NCI-H345 (cell line): Measurements from ENCODE around the gene APOL1.
"Not testable (repeated sequence)": the region's sequence is repeated elsewhere in the genome, so short reads cannot be mapped to it uniquely, and the experiment has no call there.

Experiments
- DNase-seq: peaks from one replicate; lab custom pipeline; 2025; lab: John Stamatoyannopoulos, UW

APOL1 gene

DNA sequence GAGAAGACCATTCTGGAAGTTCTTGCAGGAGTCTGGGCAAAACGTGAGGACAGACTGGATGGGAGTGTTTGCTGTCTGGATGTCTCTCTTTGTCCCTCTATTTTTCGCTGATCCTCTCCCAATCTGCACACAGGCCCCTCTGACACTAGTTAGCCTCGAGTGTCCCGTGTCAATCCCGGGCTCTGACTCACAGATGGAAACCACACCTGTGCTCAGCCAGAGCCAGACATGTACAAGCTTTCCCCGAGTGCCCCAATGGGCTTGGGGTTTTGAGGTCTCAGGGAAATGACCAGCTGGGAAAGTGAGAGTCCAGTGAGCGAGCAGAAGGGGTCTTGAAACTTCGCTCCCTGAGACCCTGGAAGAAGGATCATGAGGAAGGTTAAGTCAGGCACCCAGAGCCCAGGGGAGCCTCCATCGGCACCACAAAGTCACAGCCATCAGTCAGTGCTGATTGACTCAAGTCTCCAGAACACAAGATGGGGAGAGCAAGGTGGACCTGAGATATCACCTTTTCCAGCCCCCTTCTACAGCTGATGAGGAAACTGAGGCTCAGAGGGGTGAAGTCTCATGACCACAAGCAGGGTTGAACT lies 27.5 kb upstream of the APOL1 start:
- DNase-seq = no peak

DNA sequence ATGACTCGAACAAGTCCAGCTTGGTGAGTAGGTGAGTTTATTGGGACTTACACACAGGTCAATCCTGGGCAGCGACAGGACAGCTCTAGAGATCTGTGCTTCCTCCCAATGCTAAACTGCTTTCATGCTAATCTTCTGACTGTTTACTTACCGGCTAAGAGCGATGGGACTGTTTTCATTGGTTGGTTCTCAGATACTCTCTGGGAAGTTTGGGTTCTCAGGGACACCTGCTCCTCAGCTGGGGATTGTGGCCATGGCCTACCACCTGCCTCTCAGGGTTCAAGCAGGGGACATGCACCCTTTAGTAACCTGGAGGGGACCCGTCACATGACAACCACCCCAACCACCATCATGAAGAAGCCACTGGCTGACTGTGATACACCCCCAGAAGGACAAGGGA lies 26.7 kb upstream of the APOL1 start:
- DNase-seq = no peak

DNA sequence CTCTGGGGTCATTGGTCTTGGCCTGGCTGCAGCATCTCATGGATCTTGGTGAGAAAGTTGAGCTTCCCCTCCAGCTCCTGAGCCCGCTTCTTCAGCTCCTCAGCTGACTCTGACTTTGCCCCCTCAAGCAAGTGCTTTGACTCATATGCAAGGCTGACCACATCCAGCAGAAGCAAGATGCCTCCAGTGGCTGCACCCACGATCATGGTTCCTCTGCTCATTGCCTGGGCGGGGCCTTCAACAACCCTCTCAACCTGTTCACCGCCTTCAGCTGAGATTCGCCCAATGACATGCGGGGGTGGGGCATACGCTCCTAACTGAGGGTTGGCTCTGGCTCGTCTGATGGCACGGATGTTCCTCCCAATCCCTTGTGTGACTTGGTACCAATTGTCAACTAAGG lies 25.5 kb upstream of the APOL1 start:
- no peak for DNase-seq

DNA sequence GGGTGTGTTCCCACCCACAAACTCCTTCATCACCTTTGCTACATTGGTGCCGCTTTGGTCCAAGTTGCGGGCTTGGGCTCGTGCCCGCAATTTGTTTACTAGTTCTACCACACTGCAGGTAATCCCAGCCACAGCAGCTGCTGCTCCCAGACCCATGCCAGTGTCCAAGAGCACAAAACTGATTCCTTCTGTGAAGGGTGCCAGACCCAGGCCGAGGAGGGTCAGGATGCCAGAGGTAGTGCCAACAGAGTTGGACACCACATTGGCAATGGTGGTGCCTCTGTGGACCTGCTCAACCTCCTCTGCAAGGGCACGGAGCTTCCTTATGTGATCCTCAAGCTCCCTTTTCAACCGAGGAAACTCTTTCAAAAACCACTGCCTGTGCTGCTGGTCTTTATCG lies 25.1 kb upstream of the APOL1 start:
- DNase-seq = no peak

DNA sequence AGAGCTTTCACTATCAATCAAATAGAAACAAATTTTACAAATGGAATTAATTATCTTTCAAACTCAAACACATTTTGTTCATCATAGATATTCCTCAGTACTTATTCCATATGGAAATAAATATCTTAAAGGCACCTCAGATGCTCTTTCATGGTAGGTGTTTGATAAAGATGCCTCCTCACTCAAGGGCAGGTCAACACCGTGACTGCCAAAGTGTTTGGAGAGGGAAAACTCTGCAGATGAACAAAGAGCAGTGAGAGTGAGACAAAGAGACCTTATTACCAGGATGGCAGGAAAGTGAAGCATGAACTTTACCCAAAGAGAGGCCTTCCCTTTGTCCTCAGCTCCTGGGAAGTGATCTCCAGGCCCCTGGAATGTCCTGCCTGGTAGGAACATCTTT lies 24.6 kb upstream of the APOL1 start:
- DNase-seq = not testable (repeated sequence)

DNA sequence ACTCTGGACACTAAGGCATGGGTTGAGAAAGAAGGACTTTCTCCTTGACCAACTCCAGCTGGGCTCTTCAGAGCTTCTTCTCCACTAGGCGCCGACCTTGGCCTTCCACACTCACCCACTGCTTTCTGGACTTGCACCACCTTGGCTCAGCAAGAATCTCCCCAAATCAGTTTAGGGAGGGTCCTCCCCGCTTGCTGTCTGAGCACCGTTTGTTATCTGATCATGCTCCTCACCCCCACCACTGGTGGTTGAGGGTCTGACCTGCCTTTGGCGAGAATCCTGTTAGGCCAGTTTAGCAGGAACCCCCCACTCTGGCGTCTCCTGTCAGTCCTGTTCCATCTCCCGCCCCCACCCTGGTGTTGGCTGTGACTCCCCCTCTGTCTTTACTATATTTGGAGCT lies 24.0 kb upstream of the APOL1 start:
- DNase-seq = no peak

DNA sequence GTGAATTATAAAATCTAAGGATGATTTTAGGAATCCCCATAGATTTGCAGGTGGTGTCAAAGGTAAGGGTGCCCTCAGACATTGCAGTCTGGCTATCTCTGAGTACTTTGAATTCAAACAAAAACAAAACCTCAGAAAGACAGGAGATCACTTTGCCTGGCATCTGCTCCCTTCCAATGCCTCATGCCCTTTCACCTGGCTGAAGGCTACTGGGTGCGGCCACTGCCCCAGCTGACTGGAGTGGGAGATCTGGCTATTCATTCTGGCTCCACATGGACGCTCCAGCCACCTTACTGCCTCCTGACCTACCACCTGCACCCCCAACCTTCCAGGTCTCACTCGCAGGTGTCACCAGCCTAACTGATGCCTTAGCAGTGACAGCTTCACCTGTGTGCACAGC lies 23.3 kb upstream of the APOL1 start:
- not testable (repeated sequence) for DNase-seq

DNA sequence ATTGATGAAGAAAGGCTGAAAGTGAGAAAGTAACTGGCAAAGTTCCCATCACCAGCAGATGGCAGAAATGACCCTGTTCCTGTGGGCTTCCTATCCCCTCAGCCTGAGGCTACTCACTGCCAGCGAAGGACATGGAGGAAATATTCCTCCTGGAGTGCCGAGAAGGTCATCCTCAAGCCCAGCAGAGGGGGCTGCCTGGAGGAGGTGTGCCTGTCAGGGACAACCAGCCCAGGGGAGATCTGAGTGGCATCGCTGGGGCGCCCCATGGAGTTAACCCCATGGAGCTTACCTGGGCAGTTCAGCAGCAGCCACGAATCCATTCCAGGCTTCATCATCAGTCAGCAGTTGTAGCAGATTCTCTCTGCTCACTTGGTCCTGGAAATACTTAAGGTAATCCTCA lies 21.9 kb upstream of the APOL1 start:
- not testable (repeated sequence) for DNase-seq

DNA sequence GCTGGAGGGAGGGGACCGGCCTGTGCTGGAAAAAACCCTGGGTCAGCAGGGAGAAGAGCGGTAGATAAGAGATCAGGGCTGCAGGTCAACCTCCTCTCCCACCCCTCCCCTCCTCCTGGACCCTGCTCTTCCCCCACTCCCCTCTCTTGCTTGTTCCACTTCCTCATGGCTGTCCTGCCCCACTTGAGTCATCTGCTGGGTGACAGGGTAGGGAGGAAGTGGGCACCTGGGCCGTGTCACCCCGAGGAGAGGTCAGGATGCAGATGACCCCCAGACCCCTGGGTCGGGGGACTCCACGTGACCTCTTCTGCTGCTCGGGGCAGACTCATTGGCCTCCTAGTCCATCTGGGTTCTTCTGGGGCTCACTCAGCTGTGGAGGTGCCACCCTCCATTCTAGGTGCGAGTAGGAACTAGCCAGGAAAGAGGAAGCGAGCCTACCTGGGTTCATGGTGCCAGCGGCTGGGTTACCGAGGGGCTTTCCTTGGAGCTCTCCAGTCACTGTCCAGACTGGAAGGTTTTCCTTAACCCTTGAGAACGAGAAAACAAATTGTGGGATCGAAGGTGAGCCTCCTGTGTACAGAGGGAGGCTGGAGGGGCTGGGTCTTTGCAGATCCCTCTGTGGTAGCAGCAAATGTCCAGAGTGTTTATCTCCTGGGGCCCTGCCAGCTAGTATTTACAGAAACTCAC lies 20.1 kb upstream of the APOL1 start:
- no peak for DNase-seq

DNA sequence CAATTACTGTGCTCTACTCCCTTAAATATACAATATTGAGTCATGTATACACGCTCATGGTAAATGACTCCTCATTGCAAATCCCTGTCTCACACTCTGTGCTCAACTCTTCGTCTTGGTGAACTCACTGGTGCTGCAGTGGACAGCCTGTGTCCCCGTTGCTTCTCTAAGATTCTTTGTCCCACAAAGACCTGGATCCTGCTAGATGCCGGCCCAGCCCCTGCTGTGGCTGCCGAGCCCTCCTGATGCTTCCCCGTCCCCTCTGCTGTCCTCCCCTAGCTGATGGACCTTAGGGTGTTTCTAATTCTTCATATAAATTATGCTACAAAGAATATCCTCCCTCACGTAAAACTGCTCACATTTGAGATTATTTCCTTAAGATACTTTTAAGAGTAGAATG lies 19.1 kb upstream of the APOL1 start:
- no peak for DNase-seq

DNA sequence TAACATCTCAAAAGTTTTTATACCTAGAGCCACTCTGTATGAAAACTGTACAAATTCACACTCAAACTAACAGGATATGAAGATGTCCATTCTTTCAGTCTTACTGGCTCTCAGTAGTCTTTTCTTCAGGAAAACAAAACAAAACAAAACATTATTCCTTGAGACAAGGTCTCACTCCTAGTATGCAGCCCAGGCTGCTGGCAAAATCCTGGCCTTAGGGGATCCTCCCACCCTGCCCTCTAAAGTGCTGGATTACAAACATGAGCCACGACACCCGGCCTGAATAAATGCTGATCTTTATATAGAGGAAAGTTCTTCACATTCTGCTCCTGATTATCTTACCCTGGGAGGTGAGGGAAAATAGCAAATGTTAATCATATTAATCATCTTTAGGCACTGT lies 18.7 kb upstream of the APOL1 start:
- no peak for DNase-seq

DNA sequence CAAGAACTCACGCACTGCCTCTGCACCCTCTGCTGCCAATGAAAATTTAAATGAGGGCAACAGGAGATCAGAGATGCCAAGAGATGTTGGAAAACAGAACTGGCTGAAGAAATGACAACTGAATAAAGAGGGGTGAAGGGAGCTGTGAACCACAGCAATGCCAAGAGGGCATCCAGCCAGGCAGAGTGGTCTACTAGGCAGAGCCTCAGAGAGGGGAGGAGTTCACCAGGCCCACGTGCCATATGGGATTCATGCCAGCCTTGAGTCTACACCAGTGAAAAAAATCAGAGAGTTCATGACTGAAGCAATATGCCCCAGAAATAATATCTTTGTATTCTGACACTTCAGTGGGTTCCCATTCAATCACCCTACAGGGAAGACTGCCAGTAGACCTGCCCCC lies 18.0 kb upstream of the APOL1 start:
- no peak for DNase-seq

DNA sequence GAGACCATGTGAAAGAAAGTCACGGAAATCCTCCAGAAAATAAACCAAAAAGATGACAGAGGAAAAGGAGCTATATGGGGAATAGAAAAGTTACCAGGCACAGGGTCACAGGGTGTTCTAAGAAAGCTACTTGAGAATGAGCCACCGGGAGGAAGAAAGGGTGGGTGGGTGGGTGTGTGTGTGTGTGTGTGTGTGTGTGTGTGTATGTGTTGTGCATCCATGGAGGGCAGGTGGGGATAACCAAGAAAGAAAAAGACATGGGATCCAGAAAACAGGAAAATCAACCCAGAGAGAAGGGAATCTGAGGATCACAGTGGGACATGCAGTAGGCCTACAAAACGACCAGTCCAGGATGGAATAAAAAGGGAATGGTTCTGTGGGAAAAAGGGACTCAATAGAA lies 17.3 kb upstream of the APOL1 start:
- DNase-seq = no peak

DNA sequence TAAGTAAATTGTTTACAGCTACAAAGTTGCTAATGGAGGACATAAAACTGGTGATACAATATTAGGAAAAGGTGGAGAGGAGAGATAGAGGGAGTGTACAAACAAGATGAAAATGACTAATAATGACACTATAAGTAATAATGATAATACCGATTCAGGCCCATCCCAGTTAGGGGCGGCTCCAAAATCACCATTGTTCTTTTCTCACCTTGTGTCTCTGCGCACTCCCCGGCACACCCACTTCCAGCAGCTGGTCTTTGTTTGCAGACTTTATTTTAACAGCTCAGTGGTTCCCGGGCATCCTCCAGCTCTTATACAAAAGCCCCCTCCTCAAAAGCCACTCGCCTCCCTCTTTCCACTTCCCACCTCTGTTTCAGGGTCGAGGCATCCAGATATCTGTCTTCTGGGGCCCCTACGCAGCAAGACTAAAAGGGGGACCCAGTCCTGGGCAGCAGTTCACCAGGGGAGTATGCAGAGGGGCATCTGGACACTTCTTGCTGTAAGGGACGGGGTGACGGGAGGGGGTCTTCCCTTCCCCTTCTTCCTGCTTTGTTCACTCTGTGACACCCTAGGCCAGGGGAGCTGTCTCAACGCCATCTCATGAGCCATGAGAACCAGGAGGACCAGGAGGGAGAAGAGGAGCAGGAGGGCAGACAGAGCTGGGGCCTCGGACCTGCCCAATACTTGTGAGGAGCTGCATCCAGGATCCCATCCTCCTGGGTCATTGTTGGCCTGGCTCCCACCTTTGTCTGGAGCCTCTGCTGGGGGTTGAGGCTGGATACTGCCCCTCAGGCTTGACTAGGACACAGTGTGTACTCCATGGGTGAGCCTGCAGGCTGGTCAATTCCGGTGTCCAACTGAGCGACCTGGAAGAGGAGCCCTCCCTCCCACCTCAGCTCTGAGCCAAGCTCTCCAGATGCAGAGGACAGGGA lies 16.3 kb upstream of the APOL1 start:
- DNase-seq = no peak

DNA sequence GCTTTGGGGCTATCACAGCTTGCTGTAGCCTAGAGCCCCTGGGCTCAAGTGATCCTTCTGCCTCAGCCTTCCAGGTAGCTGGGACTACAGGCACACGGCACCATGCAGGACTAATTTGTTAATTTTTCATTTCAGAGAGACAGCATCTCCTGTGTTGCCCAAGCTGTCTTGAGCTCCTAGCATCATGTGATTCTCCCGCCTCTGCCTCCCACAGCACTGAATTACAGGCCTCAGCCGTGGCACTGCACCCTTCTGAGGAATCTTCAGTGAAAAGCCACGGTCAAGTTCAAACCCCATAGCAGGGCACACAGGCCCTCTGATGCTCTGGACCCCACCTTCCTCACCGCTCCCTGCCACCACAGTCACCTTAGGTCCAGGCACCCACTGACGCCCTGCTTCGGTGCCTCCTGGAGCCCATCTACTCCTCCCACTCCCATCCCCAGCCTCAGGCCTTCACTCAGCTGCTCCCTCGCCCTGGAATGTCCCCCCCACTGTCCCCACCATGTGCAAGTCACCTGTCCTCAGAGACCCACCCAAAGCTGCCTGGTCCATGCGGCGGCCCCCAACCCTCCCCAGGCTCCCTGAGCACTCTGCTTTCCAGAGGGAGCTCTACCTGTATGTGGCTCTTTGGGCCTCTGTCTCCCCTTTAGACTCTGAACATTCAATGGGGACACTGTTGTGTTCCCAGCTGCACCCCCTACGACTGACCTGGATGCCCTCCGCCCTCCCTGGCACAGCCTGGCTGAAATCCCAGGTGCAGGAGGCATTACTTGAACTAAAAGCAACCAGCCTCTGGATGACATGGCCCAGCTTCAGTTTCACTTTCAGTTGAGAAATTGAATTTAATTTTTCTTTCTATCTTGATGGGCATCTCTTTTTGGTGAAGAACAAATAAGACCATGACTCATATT lies 15.2 kb upstream of the APOL1 start:
- DNase-seq = no peak

DNA sequence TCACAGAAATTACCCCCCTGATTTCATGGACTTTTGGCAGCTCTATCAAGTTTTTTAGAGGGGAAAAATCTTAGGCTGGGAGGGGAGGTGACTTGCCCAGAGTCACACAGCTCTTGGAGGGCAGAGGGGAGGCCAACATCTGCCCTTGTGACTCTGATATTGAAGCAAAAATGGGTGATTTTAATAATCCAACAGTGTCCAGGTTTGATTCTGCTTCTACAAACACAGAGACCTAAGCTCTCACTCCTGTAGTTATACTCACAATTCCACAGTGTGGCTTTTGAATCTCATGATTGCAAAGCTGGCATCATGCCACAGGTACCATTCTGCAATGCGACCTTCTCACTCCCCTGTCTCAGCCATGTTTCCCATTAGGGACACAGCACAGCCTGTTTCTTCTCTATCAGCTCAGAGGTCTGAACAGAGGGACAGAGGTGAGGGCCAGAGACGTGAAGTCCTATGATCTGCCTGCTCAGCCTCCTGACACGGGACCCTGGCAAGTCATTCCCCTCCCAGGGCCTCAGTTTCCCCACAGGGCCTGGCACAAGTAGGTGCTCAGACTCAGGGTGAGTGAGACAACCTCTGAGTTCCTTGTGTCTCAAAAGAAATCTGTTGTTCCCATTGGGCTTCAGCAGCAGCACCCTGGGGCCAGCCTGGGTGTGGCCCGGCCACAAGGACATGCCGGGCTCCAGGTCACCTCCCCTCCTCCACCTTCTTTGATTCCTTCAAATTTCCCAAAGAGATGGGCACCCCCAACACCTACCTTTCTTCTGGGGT lies 14.4 kb upstream of the APOL1 start:
- peak; percentile 47 for DNase-seq

DNA sequence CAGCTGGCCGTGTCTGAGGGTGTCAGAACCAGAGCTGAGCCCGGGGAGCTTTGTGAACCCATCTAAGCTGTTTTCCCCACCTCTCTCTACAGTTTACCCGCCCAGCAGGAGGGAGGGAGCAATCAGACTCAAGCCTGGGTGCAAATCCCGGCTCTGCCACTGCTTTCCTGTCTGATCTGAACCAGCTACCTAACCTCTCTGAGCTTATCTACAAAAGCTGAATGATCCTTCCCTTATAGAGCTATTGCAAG lies 13.9 kb upstream of the APOL1 start:
- DNase-seq = peak; percentile 42

DNA sequence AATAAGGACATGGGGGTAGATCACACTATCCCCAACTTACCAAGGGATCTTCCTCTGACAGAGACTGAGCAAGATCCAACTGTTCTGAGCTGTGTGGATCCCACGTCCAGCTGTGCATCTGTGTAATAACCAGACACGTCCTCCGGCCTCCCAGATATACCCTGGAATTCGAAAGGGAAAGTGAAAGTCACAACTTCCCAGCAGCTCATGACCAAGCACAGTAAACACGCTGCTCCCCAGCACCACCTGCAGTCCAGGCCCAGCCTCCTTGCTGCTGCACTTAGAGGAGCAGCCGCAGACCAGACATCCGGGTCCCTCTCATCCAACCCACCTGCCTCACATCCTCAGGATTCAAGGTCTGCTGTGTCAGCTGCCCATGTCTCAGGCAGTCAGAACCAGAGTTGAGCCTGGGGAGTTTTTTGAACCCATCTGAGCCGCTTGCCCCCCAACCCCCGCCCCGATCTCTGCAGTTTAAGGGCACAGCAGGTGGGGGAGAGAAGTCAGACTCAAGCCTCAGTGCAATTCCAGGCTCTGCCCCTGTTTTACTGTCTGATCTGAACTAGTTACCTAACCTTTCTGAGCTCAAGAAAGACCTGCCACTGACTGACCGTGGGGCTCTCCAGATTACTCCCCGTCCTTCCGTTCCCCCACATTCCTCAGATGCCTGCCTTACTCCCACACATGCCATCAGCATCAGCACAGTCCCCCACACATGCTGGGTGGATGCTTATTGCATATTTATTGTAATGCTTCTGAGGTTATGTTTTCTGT lies 13.3 kb upstream of the APOL1 start, which contains the start of gene APOL2:
Gene APOL2 (minus strand): TSS at position 127 of the 771 bp plus-strand sequence. CDS start 6,365 bp downstream, outside the sequence.
- peak; percentile 92 for DNase-seq

DNA sequence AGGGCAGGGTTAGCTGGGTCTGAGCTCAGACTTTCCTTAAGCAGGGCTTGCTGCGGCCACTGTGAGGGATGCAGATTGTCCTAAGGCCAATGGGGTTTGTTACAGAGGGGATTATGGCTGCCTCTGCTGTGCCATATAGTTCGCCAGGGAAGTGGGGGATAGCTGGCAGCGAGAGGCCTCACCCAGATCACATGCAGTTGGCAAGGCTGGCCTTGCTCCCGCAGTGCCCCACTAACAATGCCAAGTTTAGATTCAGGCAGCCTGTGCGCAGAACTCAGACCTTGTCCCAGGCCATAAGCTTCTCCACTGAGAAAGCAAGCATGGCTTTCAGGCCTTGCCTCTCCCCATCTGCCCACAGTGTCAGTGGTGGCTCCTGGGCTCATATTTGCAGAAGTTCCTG lies 8.9 kb upstream of the APOL1 start:
- no peak for DNase-seq

DNA sequence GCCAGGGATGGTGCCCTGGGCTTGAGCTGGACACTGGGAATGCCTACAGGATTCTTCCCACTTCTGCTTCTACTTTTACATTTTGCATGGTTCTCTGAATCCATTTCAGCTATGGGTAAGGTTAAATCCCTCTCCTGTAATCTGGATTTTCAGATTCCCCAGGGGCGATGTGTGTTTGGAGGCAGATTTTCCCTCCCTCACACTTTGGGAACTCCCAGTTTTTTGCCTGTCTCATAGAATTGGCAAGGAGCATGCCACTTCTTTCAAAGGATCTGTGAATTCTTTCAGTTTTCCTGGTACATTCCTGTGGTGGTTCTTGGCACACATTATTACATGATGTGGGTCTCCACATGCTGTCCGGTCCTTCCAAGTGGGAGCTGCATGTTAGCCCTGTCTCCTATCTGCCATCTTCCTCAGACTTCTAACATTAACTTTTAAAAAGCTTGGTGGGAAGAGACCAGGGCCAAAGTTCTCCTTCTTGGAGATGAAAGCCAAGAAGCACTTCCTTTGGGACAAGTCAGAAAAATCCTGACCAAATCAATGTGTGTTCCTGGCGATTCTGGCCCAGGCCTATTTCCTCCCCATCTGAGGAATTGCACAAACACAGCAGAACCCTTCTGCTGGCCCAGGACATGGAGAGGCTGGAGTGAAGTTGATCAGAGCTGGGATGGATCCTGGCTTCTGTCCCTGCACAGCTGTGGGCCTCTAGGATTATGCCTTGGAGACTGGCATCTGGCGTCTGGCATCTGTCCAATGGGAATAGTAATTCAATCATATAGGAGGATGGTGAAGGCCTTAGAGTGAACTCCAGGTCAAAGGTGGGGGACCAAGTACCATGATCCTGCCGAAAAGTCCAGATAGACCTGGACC lies 8.2 kb upstream of the APOL1 start:
- DNase-seq = no peak
